Ishikawa (cell line): ENCODE data around the gene SLC29A1.
A peak's percentile ranks its signal among the peaks of the same experiment; 100 is the strongest.

Source experiments
- CEBPB ChIP-seq: IDR thresholded peaks from 2 replicates; pipeline ENCODE4 v1.6.1; 2012
- CREB1 ChIP-seq: IDR thresholded peaks from 2 replicates; pipeline ENCODE4 v1.6.1; 2012; ENCODE audit warnings: low read depth
- EGR1 ChIP-seq: IDR thresholded peaks from 2 replicates; pipeline ENCODE4 v1.6.1; 2012
- EP300 ChIP-seq: IDR thresholded peaks from 2 replicates; pipeline ENCODE4 v1.6.1; 2012; ENCODE audit warnings: borderline replicate concordance
- FOXM1 ChIP-seq: IDR thresholded peaks from 2 replicates; pipeline ENCODE4 v1.6.1; 2012; ENCODE audit warnings: low read depth, borderline replicate concordance
- NFIC ChIP-seq: IDR thresholded peaks from 2 replicates; pipeline ENCODE4 v1.6.1; 2012
- RAD21 ChIP-seq: IDR thresholded peaks from 2 replicates; pipeline ENCODE4 v1.6.1; 2012; ENCODE audit warnings: low read depth
- TAF1 ChIP-seq: IDR thresholded peaks from 2 replicates; pipeline ENCODE4 v1.6.1; 2012; ENCODE audit warnings: low read depth, mild to moderate bottlenecking
- TCF12 ChIP-seq: IDR thresholded peaks from 2 replicates; pipeline ENCODE4 v1.6.1; 2012; ENCODE audit warnings: low read depth
- TEAD4 ChIP-seq: IDR thresholded peaks from 2 replicates; pipeline ENCODE4 v1.6.1; 2012
- YY1 ChIP-seq: IDR thresholded peaks from 2 replicates; pipeline ENCODE4 v1.6.1; 2012; ENCODE audit warnings: low read depth
- ZBTB7A ChIP-seq: IDR thresholded peaks from 2 replicates; pipeline ENCODE4 v1.6.1; 2012; ENCODE audit warnings: low read depth
- TF ChIP-seq, protein P1 (sequence below): IDR thresholded peaks from 2 replicates; pipeline ENCODE4 v1.6.1; 2012
- TF ChIP-seq, protein P2 (sequence below): IDR thresholded peaks from 2 replicates; pipeline ENCODE4 v1.6.1; 2012
- TF ChIP-seq, protein P3 (sequence below): IDR thresholded peaks from 2 replicates; pipeline ENCODE4 v1.6.1; 2012; ENCODE audit warnings: low read depth, mild to moderate bottlenecking

SLC29A1 gene

DNA sequence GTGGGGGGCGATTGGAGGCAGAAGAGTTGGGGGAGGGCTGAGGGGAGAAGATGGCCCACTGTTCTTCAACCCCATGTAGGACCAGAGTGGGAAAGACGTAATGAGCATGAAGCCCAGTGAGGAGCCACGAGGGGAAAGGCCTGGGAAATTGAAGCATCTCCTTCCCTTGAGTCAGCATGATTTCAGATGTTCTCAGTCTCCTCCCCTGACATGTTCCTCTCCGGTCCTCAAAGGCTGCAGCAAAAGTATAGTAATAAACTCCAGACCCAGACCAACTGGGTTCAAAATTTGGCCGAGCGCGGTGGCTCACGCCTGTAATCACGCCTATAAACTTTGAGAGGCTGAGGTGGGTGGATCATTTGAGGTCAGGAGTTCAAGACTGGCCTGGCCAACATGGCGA is 43.9 kb downstream of the SLC29A1 start:
- TF ChIP-seq, protein P1, sequence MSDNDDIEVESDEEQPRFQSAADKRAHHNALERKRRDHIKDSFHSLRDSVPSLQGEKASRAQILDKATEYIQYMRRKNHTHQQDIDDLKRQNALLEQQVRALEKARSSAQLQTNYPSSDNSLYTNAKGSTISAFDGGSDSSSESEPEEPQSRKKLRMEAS: no peak

DNA sequence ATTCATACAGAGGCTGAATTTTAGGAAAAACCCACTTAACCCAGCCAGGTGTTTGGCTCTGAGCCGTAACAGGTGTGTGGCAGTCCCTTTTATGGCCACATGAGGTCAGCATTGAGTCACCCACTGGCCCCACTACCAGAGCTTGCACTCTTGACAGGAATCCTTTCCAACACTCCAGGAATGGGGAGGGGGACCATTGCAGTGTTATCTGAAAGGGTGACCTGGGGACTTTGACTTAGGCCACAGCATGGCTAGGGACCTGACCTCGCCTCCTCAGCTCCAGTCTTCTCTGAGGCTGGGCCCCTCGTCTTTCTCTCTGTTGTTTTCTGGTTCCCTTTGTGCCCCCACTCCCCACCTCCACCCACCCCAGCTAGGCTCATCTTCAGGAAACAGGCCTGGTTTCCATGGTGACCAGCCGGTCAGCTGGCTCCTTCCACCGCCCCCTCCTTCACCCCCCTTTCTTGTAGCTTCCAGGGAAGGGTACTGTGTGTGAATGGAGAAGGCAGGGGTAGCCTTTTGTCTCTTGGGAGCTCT is 44.8 kb downstream of the SLC29A1 start:
- TF ChIP-seq, protein P1: no peak
- TF ChIP-seq RAD21 (peak; percentile 93), TCF12 (0 out of 2 replicates have a peak, but pooled peaks have one; percentile 26), ZBTB7A (no peak), NFIC (peak; percentile 51; the same call in 1 of the 2 replicates)

DNA sequence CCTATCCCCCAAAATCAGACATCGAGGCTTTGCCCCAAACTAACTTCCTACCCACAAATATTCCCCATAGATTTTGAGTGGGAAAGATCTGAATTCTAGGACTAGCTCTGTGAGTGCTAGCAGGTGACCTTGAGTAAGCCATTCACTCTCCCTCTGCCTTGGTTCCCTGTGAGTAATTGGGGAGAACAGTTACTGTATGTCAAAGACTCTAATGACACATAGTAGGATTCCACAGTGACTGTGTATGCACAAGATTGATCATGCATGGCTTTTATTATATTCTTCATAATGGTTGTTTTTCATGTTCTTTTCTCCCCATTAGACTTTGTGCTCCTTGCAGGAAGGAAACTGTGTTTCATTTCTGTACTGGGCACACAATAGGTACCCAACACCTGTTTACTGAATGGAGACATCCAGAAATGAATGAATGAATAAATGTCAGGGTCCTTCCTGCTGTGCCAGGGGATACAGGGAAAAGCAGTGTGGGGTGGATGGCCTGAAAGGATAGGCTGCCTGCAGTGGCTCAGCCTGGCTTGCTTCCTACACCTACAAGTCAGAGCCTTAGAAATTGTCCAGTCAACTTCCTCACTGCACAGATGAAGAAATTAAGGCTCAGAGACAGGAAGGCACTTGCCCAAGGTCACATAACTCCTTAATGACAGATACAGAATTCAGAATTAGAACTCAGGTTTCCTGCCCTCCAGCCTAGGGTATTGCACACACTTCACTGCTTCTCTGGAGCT is 46.0 kb downstream of the SLC29A1 start:
- TF ChIP-seq ZBTB7A (no peak), EGR1 (no peak), RAD21 (no peak), TEAD4 (no peak), TAF1 (no peak), TCF12 (no peak), FOXM1 (no peak), CEBPB (no peak), YY1 (no peak), CREB1 (no peak), EP300 (no peak), NFIC (no peak)
- TF ChIP-seq, protein P2, sequence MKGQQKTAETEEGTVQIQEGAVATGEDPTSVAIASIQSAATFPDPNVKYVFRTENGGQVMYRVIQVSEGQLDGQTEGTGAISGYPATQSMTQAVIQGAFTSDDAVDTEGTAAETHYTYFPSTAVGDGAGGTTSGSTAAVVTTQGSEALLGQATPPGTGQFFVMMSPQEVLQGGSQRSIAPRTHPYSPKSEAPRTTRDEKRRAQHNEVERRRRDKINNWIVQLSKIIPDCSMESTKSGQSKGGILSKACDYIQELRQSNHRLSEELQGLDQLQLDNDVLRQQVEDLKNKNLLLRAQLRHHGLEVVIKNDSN: no peak
- TF ChIP-seq, protein P3, sequence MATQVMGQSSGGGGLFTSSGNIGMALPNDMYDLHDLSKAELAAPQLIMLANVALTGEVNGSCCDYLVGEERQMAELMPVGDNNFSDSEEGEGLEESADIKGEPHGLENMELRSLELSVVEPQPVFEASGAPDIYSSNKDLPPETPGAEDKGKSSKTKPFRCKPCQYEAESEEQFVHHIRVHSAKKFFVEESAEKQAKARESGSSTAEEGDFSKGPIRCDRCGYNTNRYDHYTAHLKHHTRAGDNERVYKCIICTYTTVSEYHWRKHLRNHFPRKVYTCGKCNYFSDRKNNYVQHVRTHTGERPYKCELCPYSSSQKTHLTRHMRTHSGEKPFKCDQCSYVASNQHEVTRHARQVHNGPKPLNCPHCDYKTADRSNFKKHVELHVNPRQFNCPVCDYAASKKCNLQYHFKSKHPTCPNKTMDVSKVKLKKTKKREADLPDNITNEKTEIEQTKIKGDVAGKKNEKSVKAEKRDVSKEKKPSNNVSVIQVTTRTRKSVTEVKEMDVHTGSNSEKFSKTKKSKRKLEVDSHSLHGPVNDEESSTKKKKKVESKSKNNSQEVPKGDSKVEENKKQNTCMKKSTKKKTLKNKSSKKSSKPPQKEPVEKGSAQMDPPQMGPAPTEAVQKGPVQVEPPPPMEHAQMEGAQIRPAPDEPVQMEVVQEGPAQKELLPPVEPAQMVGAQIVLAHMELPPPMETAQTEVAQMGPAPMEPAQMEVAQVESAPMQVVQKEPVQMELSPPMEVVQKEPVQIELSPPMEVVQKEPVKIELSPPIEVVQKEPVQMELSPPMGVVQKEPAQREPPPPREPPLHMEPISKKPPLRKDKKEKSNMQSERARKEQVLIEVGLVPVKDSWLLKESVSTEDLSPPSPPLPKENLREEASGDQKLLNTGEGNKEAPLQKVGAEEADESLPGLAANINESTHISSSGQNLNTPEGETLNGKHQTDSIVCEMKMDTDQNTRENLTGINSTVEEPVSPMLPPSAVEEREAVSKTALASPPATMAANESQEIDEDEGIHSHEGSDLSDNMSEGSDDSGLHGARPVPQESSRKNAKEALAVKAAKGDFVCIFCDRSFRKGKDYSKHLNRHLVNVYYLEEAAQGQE: no peak
- TF ChIP-seq, protein P1: no peak

DNA sequence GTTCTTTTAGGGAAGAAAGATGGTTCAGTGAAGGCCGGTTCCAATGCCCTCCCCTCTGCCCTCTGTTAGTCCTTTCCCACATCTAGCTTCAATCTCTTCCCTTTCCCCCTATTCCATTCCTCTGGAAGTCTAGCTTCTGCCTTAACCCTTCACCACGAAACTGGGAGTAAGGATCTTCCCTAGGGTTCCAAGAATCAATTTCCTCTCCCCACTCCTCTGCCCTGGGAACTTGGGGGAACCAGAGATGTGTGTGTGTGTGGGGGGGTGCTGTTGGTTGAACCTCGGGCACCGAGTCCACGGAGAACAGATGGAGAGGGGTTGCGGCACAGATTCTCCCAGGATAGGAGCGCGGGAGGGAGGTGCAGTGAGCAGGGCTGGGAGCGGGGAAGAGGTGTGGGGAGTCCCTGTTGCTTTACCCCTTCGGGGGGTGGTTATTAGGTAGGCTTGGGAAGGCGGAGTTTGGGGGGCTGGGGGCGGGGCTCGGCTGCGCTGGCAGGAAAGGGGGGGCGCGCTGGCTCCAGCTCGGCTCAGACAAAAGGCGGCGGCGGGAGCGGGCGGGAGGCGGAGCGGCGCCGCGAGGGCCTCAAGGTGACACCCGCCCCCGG is 46.6 kb downstream of the SLC29A1 start, which contains the start of gene TMEM151B:
TMEM151B (plus strand) TSS at position 530 of the 605 bp plus-strand sequence. CDS start 293 bp downstream, outside the sequence.
- TF ChIP-seq RAD21 (no peak), CEBPB (no peak), EP300 (no peak), NFIC (no peak), TEAD4 (no peak), EGR1 (no peak), CREB1 (no peak), YY1 (no peak)
- TF ChIP-seq, protein P2: no peak
- TF ChIP-seq, protein P1: no peak
- TF ChIP-seq, protein P3: no peak

DNA sequence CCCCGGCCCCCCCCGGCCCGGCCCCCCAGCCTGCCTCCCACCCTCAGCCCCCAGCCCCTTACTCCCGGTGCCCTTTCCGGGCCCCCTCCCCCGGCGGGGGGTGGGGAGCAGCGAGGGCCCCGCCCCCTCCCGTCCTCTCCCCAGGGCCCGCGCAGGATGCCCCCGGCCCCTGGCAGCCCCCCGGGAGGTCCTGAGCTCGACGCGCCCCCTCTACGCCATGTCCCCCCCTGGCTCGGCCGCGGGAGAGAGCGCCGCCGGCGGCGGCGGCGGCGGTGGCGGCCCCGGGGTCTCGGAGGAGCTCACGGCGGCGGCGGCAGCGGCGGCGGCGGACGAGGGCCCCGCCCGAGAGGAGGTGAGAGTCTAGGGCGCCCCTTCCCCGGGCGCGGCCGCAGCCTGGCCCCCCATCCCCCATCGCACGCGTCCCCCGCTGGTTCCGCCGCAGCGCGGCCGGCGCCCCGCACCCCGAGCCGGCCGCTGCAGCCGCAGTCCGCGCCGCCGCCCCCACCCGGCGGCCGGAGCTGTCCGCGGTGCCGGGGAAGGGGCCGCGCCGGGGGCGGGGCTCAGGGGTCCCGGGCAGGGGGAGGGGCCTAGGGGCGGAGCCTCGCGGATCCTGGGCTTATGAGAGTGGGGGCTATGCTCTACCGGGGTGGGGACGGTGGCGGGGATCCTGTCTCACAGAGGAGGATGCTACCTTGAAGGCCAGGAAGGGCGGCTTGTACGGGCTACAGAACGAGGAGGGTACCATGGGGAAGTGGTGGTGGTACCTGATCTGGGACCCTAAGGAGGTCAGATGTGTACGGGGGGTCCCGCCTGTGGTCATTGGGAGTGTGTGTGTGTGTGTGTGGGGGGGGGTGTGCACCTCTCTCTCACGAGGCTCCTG is 47.4 kb downstream of the SLC29A1 start:
- no peak for TF ChIP-seq YY1
- TF ChIP-seq, protein P3: peak; percentile 79
